ENCODE results near the gene SNORC. TPM values are rescaled to one million over a fixed set of nuclear protein-coding genes. Genes with fewer than 3 reads are reported as not detected.

Gene SNORC
- total RNA-seq, 2 experiments from 2014 or later, result 0.87 to 2.1 TPM

DNA sequence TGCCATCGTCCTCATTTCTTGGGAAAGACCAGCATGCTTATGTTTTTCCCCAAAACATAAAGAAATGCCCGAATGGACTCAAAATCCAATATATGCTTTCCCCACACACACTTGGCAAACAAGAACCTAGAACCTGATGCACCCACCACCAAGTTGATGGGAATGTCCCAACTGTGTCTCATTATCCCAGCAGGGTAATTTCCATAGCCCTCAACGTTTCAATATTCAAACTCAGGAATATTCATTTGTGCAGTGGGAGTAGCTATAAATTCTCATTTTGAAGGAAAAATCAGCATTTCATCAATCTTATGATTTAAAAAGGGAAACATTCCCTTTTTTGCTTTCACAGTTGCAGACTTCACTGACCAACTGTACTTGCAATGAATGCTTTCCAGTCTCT lies 50.7 kb downstream of the SNORC start:
- H3K36me3 Mint-ChIP-seq (ENCODE audit: low read depth), result no peaks in the 10 kb centered on the region
- ChIA-PET POLR2A (no interaction called here), CTCF (no interaction called here)
- H3K9me3 Mint-ChIP-seq (ENCODE audit: low read depth), result no peaks in the 10 kb centered on the region
- ATAC-seq (no peak), DNase-seq (no peak)
- H3K27me3 Mint-ChIP-seq, result peaks cover 51% of the 10 kb centered on the region
- intact Hi-C loops (cut with DNase I, micrococcal nuclease), result no loop called here
- H3K4me1 Mint-ChIP-seq, result no peaks in the 10 kb centered on the region
- no peak overlapping the region for H3K27ac Mint-ChIP-seq
- no peak overlapping the region for H3K4me3 Mint-ChIP-seq

DNA sequence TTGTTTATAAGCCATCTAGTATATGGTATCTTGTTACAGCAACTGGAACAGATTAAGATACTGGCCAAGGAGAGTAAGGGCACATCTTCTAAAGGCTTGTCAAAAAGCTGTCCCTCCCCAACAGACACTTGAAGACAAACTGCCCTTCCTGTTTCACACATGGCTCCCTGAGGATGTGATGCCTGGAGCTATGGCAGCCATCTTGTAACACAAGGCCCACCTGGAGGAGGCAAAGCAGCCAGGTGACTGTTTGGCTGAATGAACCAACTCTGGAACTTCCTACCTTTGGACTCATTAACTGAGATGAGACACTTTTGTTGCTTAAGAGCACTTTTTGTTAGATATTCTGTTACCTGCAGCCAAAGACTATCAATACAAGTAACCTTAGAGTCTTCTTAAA lies 54.4 kb downstream of the SNORC start:
- DNase-seq (no peak), ATAC-seq (no peak)
- Mint-ChIP-seq H3K4me3 (no peak overlapping the region), H3K36me3 (ENCODE audit: low read depth) (no peaks in the 10 kb centered on the region), H3K27me3 (peaks cover 53% of the 10 kb centered on the region), H3K27ac (no peak overlapping the region), H3K9me3 (ENCODE audit: low read depth) (no peaks in the 10 kb centered on the region), H3K4me1 (peaks cover 11% of the 10 kb centered on the region)
- intact Hi-C loops (cut with DNase I, micrococcal nuclease), result no loop called here
- ChIA-PET POLR2A (no interaction called here), CTCF (no interaction called here)

DNA sequence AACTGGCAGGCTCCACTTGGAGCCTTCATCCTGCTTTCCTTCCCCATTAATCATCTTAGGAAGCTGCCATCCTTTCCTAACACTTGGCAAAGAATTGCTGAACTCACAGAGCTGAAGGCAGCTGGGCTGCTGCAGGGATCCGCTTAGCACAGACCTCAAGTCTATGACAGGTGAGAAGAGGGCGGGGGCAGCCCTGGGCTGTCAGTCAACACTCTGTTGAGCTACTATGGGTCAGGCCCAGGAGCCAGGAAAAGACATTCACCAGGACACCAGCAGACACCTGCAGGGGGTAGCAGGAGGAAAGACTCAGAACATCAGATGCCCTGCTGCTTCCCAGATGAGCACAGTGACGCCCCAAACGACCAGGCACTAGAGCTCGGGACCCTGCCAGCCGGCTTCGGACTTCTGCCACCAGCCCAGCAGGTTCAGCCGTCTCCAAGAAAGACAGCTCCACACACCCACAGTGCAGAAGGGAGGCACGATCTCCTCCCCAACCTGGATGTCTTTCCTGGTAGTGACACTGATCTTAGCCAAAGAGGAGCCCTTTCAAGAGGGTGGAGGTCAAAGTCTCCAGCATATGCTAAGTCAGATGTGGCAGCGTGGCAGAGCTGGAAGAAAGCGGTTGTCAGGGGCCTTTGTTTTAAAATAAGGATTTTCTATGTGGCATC lies 55.2 kb downstream of the SNORC start:
- Mint-ChIP-seq H3K27me3 (peaks cover 56% of the 10 kb centered on the region), H3K9me3 (ENCODE audit: low read depth) (no peaks in the 10 kb centered on the region), H3K4me3 (no peak overlapping the region), H3K4me1 (peaks cover 17% of the 10 kb centered on the region), H3K27ac (no peak overlapping the region), H3K36me3 (ENCODE audit: low read depth) (no peaks in the 10 kb centered on the region)
- ChIA-PET CTCF (interaction anchor here (0.7 kb wide), 1 partner anchor 322 kb away, joined by 3 read pairs; no protein-coding TSS in a partner anchor), POLR2A (no interaction called here)
- ATAC-seq, result no peak
- intact Hi-C loops (cut with DNase I, micrococcal nuclease), result no loop called here
- no peak for DNase-seq

GRCh38 chr2:232925821-232926156 lies 55.7 kb downstream of the SNORC start:
- no peak for DNase-seq
- no peak for ATAC-seq
- intact Hi-C loops (cut with DNase I, micrococcal nuclease), result no loop called here
- Mint-ChIP-seq H3K9me3 (ENCODE audit: low read depth) (no peaks in the 10 kb centered on the region), H3K27me3 (peaks cover 54% of the 10 kb centered on the region), H3K27ac (no peak overlapping the region), H3K4me3 (no peak overlapping the region), H3K4me1 (peaks cover 17% of the 10 kb centered on the region), H3K36me3 (ENCODE audit: low read depth) (no peaks in the 10 kb centered on the region)
- POLR2A ChIA-PET, result no interaction called here
- CTCF ChIA-PET, result interaction anchor here (0.7 kb wide), 1 partner anchor 323 kb away, joined by 3 read pairs; no protein-coding TSS in a partner anchor

DNA sequence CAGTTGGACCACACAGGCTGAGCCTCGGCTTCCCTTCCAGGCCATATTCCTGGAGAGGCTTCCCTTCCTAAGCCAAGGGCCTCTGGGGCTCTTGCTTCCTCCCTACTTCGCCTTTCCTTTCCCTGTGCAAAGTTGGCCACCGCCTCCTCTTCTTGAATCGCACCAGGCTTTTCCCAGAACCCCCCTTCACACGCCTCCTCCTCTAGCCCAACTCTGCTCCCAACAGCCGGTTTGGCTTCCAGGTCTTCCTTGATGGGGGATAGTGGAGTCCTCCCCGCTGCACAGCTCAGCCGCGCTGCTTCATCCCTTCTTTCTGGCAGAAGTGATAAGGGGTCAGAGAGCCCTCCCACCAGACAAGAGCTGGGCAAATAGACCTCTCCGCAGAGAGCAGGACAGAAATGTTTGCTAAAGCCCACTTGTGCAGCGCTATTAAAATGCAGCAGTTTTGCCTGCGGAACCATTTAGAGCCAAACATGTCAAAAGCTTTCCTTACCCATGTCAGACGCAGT lies 56.4 kb downstream of the SNORC start:
- H3K27ac Mint-ChIP-seq, result no peak overlapping the region
- no peaks in the 10 kb centered on the region for H3K36me3 Mint-ChIP-seq (ENCODE audit: low read depth)
- DNase-seq, result no peak
- H3K27me3 Mint-ChIP-seq, result peaks cover 59% of the 10 kb centered on the region
- H3K4me3 Mint-ChIP-seq, result peak overlapping the region; percentile 33
- H3K9me3 Mint-ChIP-seq (ENCODE audit: low read depth), result no peaks in the 10 kb centered on the region
- ChIA-PET CTCF (no interaction called here), POLR2A (interaction anchor here (0.6 kb wide), 1 partner anchor 321 kb away, joined by 3 read pairs; no protein-coding TSS in a partner anchor)
- ATAC-seq, result no peak
- intact Hi-C loops (cut with DNase I, micrococcal nuclease), result no loop called here
- H3K4me1 Mint-ChIP-seq, result peaks cover 17% of the 10 kb centered on the region

GRCh38 chr2:232927032-232927792 lies 57.1 kb downstream of the SNORC start:
- Mint-ChIP-seq H3K9me3 (ENCODE audit: low read depth) (no peaks in the 10 kb centered on the region), H3K4me1 (peaks cover 17% of the 10 kb centered on the region), H3K27me3 (peaks cover 59% of the 10 kb centered on the region), H3K36me3 (ENCODE audit: low read depth) (no peaks in the 10 kb centered on the region), H3K27ac (no peak overlapping the region), H3K4me3 (peak overlapping the region; percentile 33)
- DNase-seq, result peak; percentile 28
- ChIA-PET CTCF (interaction anchor here (0.6 to 0.8 kb wide), 2 partner anchors 9 to 268 kb away, joined by 3 read pairs; no protein-coding TSS in a partner anchor), POLR2A (interaction anchor here (0.6 kb wide), 1 partner anchor 320 kb away, joined by 3 read pairs; no protein-coding TSS in a partner anchor)
- ATAC-seq, result no peak
- intact Hi-C loops (cut with DNase I, micrococcal nuclease), result no loop called here

- Mint-ChIP-seq H3K9me3 (ENCODE audit: low read depth) (no peaks in the 10 kb centered on the region), H3K36me3 (ENCODE audit: low read depth) (no peaks in the 10 kb centered on the region), H3K27ac (no peak overlapping the region), H3K27me3 (peaks cover 59% of the 10 kb centered on the region), H3K4me3 (no peak overlapping the region), H3K4me1 (peaks cover 17% of the 10 kb centered on the region)
- peak; percentile 37 for DNase-seq
- intact Hi-C loops (cut with DNase I, micrococcal nuclease), result loop anchor here in 1 of 2 experiments (2.0 kb wide), 1 partner anchor 51 kb away; no protein-coding TSS in a partner anchor
- ChIA-PET POLR2A (no interaction called here), CTCF (interaction anchor here (0.6 to 0.8 kb wide), 2 partner anchors 9 to 269 kb away, joined by 3 read pairs; no protein-coding TSS in a partner anchor)
- peak; percentile 27 for ATAC-seq
Measured at GRCh38 chr2:232927793-232928550, 57.9 kb downstream of the SNORC start.

Other genes starting within 250 kb of the SNORC start
- under 1 TPM in 1 of 2 experiments, not detected in 1; 0.23 TPM for gene EFHD1, start 236.7 kb upstream of the SNORC start, total RNA-seq
- 10 to 100 TPM; 51.1 to 51.9 TPM for gene GIGYF2, start 172.9 kb upstream of the SNORC start, total RNA-seq
- gene KCNJ13, start 93.7 kb upstream of the SNORC start, total RNA-seq, result not detected
- 1 to 10 TPM; 1.5 to 2.0 TPM for gene NGEF, start 143.0 kb downstream of the SNORC start, total RNA-seq
- not detected for gene NEU2, start 162.4 kb downstream of the SNORC start, total RNA-seq
- gene INPP5D, start 190.1 kb downstream of the SNORC start, total RNA-seq, result 10 to 100 TPM; 40.5 to 53.4 TPM